Heart left ventricle (tissue), 13 donors: ENCODE results near the gene AKAP6.

Experiments used
- POLR2A ChIP-seq, 2 donors: fragments of 450-650 bp; IDR thresholded peaks; one replicate each; pipeline ENCODE4 v1.6.1; 2017; ENCODE audit warnings: antibody characterized with exemption in 2 of 2, mild to moderate bottlenecking in 2 of 2, moderate library complexity in 2 of 2
- TF ChIP-seq, protein P1 (sequence below), 12 donors: fragments of 200-600 bp; sonication (generic) in 4 of 12; IDR thresholded peaks; one replicate each; pipeline versions ENCODE4 v1.5.0 to v1.8.0; 2018 to 2022; ENCODE audit warnings: antibody characterized with exemption in 12 of 12, mild to moderate bottlenecking in 5 of 12
- donor health status: ischemic (EF 13 %, LVEDD 7.1; RV severe dilation, severe dysfunction).
- donor health status: DM: no; HTN: yes; CAD: no.
- donor health status: DM: no; HTN: no; CAD: no.
- donor health status: ischemic (EF 25% LVEDD 6.9; RV normal size, moderate dysfunction).
- donor health status: ischemic (EF 25% LVEDD 5.7; RV mildly dilated, moderate dysfunction).
- donor health status: ischemic (EF 35%, LVEDD 5.7; RV mildly dilated, moderate dysfunction).
- donor health status: nonischemic (EF 11% LVEDD 7.7; RV severe dilation, severe dysfunction).
- donor health status: DM: yes; HTN: yes; CAD: no.
- donor health status: PGD.
- donor health status: ischemic (EF 29% LVEDD 5.4; RV normal size, mild dysfunction).
- donor health status: nonischemic (EF 23%, LVEDD 6.1; RV moderate dilation, normal function).

DNA sequence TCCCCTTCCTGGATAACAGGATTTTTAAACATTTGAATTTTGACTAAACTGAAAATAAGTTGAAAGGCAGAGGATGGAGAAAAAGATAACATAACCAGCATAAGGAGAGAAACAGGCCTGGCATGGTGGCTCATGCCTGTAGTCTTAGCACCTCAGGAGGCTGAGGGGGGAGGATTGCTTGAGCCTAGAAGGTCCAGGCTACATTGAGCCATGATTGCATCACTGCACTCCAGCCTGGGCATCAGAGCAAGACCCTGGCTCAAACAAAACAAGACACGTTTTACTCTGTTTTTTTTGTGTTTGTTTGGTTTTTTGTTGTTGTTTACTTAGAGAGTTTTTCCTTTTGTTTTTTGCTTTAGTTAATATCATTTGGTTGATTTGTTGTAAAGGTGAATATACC lies 8.7 kb downstream of the AKAP6 start:
- TF ChIP-seq, protein P1, sequence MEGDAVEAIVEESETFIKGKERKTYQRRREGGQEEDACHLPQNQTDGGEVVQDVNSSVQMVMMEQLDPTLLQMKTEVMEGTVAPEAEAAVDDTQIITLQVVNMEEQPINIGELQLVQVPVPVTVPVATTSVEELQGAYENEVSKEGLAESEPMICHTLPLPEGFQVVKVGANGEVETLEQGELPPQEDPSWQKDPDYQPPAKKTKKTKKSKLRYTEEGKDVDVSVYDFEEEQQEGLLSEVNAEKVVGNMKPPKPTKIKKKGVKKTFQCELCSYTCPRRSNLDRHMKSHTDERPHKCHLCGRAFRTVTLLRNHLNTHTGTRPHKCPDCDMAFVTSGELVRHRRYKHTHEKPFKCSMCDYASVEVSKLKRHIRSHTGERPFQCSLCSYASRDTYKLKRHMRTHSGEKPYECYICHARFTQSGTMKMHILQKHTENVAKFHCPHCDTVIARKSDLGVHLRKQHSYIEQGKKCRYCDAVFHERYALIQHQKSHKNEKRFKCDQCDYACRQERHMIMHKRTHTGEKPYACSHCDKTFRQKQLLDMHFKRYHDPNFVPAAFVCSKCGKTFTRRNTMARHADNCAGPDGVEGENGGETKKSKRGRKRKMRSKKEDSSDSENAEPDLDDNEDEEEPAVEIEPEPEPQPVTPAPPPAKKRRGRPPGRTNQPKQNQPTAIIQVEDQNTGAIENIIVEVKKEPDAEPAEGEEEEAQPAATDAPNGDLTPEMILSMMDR (IDR thresholded peaks at IDR 0.05), result no peak
- no peak for TF ChIP-seq POLR2A (IDR thresholded peaks at IDR 0.05)
